Erythroblast (primary cell): ENCODE results near the gene PROK1.

Experiments used
- GATA1 ChIP-seq: IDR thresholded peaks from 2 replicates; pipeline ENCODE4 v1.6.1; 2011; ENCODE audit warnings: low read depth, mild to moderate bottlenecking, control low read depth, low read length, moderate library complexity
- POLR2A ChIP-seq: IDR thresholded peaks from 2 replicates; pipeline ENCODE4 v1.6.1; 2011; ENCODE audit warnings: mild to moderate bottlenecking, low read length

DNA sequence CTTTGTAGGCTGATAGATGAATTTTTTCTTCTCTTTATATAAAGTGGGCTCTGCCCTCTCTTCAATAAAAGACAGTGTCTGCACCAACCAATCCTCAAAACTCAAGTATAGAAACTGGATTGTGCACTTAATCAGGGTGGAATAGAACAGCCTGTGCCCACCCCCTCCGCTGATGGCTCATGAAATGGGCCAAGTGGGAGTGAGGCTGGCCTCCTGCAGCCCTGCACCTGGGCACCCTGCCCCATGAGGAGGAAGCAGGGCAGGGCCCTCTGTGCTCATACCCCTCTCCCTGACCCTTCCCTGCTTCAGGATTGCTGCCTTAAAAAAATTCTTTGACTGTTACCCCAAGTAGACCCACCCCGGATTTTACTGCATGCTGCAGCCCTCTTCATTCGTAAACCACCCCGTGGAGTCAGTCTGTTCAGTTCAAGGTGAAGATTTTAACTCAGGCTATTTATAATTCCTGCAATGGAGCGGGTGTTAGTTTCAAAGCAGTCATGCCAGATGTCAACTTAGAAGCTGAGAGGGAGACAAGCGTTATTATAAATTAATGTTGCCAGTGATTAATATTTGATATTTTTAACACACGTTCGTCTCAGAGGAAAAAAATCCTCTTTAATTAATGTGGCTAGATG lies 15.8 kb downstream of the PROK1 start:
- TF ChIP-seq POLR2A (no peak), GATA1 (no peak)
